ENCODE results near the gene AFTPH. TPM values are rescaled to one million over a fixed set of nuclear protein-coding genes. Genes with fewer than 3 reads are reported as not detected.

The AFTPH gene
- total RNA-seq, 1 experiment from 2014 or later: 13.5 TPM

- H3K27me3 Mint-ChIP-seq (ENCODE audit: low read depth): no peaks in the 10 kb centered on the region
- no peak overlapping the region for H3K27ac ChIP-seq (ENCODE audit: insufficient read length, low read depth, low read length)
- DNase-seq: no peak
- H4K20me1 ChIP-seq (ENCODE audit: control insufficient read depth, insufficient read depth, insufficient read length): no peaks in the 10 kb centered on the region
- H2AK5ac ChIP-seq (ENCODE audit: insufficient read length, low read length): no peak overlapping the region
- no peak overlapping the region for H3K4me2 ChIP-seq (ENCODE audit: insufficient read depth, insufficient read length, low read length)
- no peak overlapping the region for H4K8ac ChIP-seq (replicated peaks; ENCODE audit: insufficient read length, low read depth, low read length)
- H3K27me3 ChIP-seq (ENCODE audit: insufficient read depth, low read length): no peaks in the 10 kb centered on the region
- H2BK15ac ChIP-seq (ENCODE audit: low read depth, low read length): no peak overlapping the region
- no peak overlapping the region for H2AFZ ChIP-seq (ENCODE audit: low read length)
- WGBS (ENCODE audit: extremely low coverage, insufficient read length, low lambda C conversion rate): no CpG with 5 or more reads among the region's 1 CpG
- no peak overlapping the region for H3K18ac ChIP-seq (ENCODE audit: insufficient read length, low read depth, low read length)
- H3K79me1 ChIP-seq (ENCODE audit: insufficient read depth, low read depth, low read length, poor library complexity, severe bottlenecking): no peaks in the 10 kb centered on the region
- no peak overlapping the region for H4K91ac ChIP-seq (ENCODE audit: insufficient read length, low read depth, low read length)
- peaks cover 0 to 5% (median 4%) of the 10 kb centered on the region in 3 experiments; a peak in 6 of 7 replicates for H3K36me3 Mint-ChIP-seq (ENCODE audit: insufficient read depth in 1 of 3, low read depth in 3 of 3)
- H2BK120ac ChIP-seq (ENCODE audit: low read depth, low read length, poor library complexity, severe bottlenecking): no peak overlapping the region
- H3K14ac ChIP-seq (ENCODE audit: insufficient read depth, low read length): no peak overlapping the region
- H3K9ac ChIP-seq (ENCODE audit: extremely low read depth, insufficient read length, low read length): no peak overlapping the region
- H2BK12ac ChIP-seq (ENCODE audit: insufficient read length, low read depth, low read length): no peak overlapping the region
- no peak overlapping the region for H2BK20ac ChIP-seq (ENCODE audit: low read depth, low read length, poor library complexity, severe bottlenecking)
- H3K56ac ChIP-seq (ENCODE audit: insufficient read length, low read depth, low read length): no peak overlapping the region
- H3K4me1 ChIP-seq (ENCODE audit: insufficient read depth, low read length): no peaks in the 10 kb centered on the region
- no peaks in the 10 kb centered on the region for H3K9me3 Mint-ChIP-seq
- H3K79me2 ChIP-seq (ENCODE audit: insufficient read depth, low read length): no peaks in the 10 kb centered on the region
- no peak overlapping the region for H4K5ac ChIP-seq (ENCODE audit: insufficient read length, low read depth, low read length)
- no peak overlapping the region for H3K4me3 Mint-ChIP-seq
- H3K27ac Mint-ChIP-seq: no peak overlapping the region
- H2BK5ac ChIP-seq (ENCODE audit: insufficient read length, low read length): no peak overlapping the region
- no peak overlapping the region for H3K23ac ChIP-seq (ENCODE audit: insufficient read length, low read depth, low read length)
- H3K4ac ChIP-seq (ENCODE audit: low read depth, low read length): no peak overlapping the region
- no peaks in the 10 kb centered on the region for H3K23me2 ChIP-seq (ENCODE audit: insufficient read length, low read depth, low read length, poor library complexity, severe bottlenecking)
- H3T11ph ChIP-seq (ENCODE audit: low read length): no peak overlapping the region
- 0 out of 4 replicates have a peak, but pooled peaks cover 0 to 5% of the 10 kb centered on the region in 2 experiments for H3K4me1 Mint-ChIP-seq
- TF ChIP-seq, protein P1, sequence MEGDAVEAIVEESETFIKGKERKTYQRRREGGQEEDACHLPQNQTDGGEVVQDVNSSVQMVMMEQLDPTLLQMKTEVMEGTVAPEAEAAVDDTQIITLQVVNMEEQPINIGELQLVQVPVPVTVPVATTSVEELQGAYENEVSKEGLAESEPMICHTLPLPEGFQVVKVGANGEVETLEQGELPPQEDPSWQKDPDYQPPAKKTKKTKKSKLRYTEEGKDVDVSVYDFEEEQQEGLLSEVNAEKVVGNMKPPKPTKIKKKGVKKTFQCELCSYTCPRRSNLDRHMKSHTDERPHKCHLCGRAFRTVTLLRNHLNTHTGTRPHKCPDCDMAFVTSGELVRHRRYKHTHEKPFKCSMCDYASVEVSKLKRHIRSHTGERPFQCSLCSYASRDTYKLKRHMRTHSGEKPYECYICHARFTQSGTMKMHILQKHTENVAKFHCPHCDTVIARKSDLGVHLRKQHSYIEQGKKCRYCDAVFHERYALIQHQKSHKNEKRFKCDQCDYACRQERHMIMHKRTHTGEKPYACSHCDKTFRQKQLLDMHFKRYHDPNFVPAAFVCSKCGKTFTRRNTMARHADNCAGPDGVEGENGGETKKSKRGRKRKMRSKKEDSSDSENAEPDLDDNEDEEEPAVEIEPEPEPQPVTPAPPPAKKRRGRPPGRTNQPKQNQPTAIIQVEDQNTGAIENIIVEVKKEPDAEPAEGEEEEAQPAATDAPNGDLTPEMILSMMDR (conservative IDR thresholded peaks at IDR 0.05): no peak
- H3K9me3 ChIP-seq (ENCODE audit: control insufficient read depth, low read depth, low read length): no peaks in the 10 kb centered on the region
Observed at GRCh38 chr2:64581777-64582539, 57.8 kb downstream of the AFTPH start.

All from H9 (cell line).